Liver (tissue), 9 donors: ENCODE data around the gene TMEM163. TPM values are rescaled to one million over a fixed set of nuclear protein-coding genes. Genes with fewer than 3 reads are reported as not detected.

Source experiments
- DNase-seq: peaks from one replicate; pipeline ENCODE4 v3.0.0-alpha.2; 2017; ENCODE audit warnings: low spot score
- H3K27ac ChIP-seq, 2 donors: one replicate each; pipeline ENCODE4 v1.7.0; 2013; ENCODE audit warnings: inconsistent platforms in 2 of 2, low read length in 2 of 2, control low read depth in 1 of 2, low read depth in 1 of 2, mild to moderate bottlenecking in 1 of 2
- H3K27me3 ChIP-seq, 4 donors: one replicate each; pipeline versions ENCODE4 v1.6.1 to v1.7.0; 2013; ENCODE audit warnings: low read length in 3 of 4, inconsistent platforms in 1 of 4, mild to moderate bottlenecking in 1 of 4, moderate library complexity in 1 of 4; ENCODE audit not compliant: control insufficient read depth in 4 of 4, insufficient read depth in 4 of 4
- H3K36me3 ChIP-seq, 4 donors: one replicate each; pipeline versions ENCODE4 v1.6.1 to v1.7.0; 2013; ENCODE audit warnings: low read length in 3 of 4, mild to moderate bottlenecking in 3 of 4, low read depth in 1 of 4, moderate library complexity in 1 of 4; ENCODE audit not compliant: control insufficient read depth in 4 of 4, insufficient read depth in 3 of 4
- H3K4me1 ChIP-seq, 4 donors: one replicate each; pipeline versions ENCODE4 v1.6.1 to v1.7.0; 2013; ENCODE audit warnings: low read length in 3 of 4, mild to moderate bottlenecking in 3 of 4, moderate library complexity in 1 of 4; ENCODE audit not compliant: control insufficient read depth in 4 of 4, insufficient read depth in 4 of 4
- H3K4me3 ChIP-seq, 3 donors: one replicate each; pipeline versions ENCODE4 v1.6.1 to v1.7.0; 2013; ENCODE audit warnings: low read length in 3 of 3, control low read depth in 1 of 3, low read depth in 1 of 3, mild to moderate bottlenecking in 1 of 3
- H3K9ac ChIP-seq, 2 donors: one replicate each; pipeline ENCODE4 v1.7.0; 2013; ENCODE audit warnings: low read length in 2 of 2, mild to moderate bottlenecking in 2 of 2, moderate library complexity in 2 of 2, control low read depth in 1 of 2, low read depth in 1 of 2
- H3K9me3 ChIP-seq, 4 donors: one replicate each; pipeline versions ENCODE4 v1.6.1 to v1.7.0; 2013; ENCODE audit warnings: low read length in 3 of 4; ENCODE audit not compliant: control insufficient read depth in 4 of 4
- ATF3 ChIP-seq: IDR thresholded peaks from 2 replicates; pipeline ENCODE4 v1.6.1; 2016; ENCODE audit warnings: antibody characterized with exemption
- CTCF ChIP-seq: fragments of 150-350 bp; IDR thresholded peaks from 2 replicates; pipeline ENCODE4 v1.5.1; 2017; ENCODE audit warnings: improper control_type of control experiment, low read depth, low read length; ENCODE audit not compliant: missing input control
- EGR1 ChIP-seq, 2 donors: IDR thresholded peaks; 2 replicates each; pipeline ENCODE4 v1.6.1; 2016 to 2018; ENCODE audit warnings: antibody characterized with exemption in 2 of 2, low read depth in 2 of 2
- FOXA2 ChIP-seq: IDR thresholded peaks from 2 replicates; pipeline ENCODE4 v1.6.1; 2016; ENCODE audit warnings: antibody characterized with exemption
- GABPA ChIP-seq, 2 donors: IDR thresholded peaks in 1 of 2; conservative IDR thresholded peaks in 1 of 2; 2 replicates each; pipeline ENCODE4 v1.6.1; 2016; ENCODE audit warnings: antibody characterized with exemption in 2 of 2, mild to moderate bottlenecking in 1 of 2, moderate library complexity in 1 of 2
- HNF4A ChIP-seq, 2 donors: conservative IDR thresholded peaks; 2 replicates each; pipeline ENCODE4 v1.6.1; 2016; ENCODE audit warnings: antibody characterized with exemption in 2 of 2, mild to moderate bottlenecking in 2 of 2
- HNF4G ChIP-seq: IDR thresholded peaks from 2 replicates; pipeline ENCODE4 v1.6.1; 2016; ENCODE audit warnings: antibody characterized with exemption
- JUND ChIP-seq, 2 donors: IDR thresholded peaks; 2 replicates each; pipeline ENCODE4 v1.6.1; 2016; ENCODE audit warnings: antibody characterized with exemption in 2 of 2
- MAX ChIP-seq: IDR thresholded peaks from 2 replicates; pipeline ENCODE4 v1.6.1; 2016; ENCODE audit warnings: antibody characterized with exemption
- NR2F2 ChIP-seq: IDR thresholded peaks from 2 replicates; pipeline ENCODE4 v1.6.1; 2016; ENCODE audit warnings: antibody characterized with exemption
- RAD21 ChIP-seq, 2 donors: IDR thresholded peaks; 2 replicates each; pipeline ENCODE4 v1.6.1; 2016; ENCODE audit warnings: antibody characterized with exemption in 2 of 2, mild to moderate bottlenecking in 2 of 2
- REST ChIP-seq: IDR thresholded peaks from 2 replicates; pipeline ENCODE4 v1.6.1; 2016; ENCODE audit warnings: antibody characterized with exemption, mild to moderate bottlenecking
- SP1 ChIP-seq: IDR thresholded peaks from 2 replicates; pipeline ENCODE4 v1.6.1; 2018; ENCODE audit warnings: antibody characterized with exemption, mild to moderate bottlenecking
- TAF1 ChIP-seq: conservative IDR thresholded peaks from 2 replicates; pipeline ENCODE4 v1.6.1; 2016; ENCODE audit warnings: antibody characterized with exemption, mild to moderate bottlenecking
- YY1 ChIP-seq: IDR thresholded peaks from 2 replicates; pipeline ENCODE4 v1.6.1; 2016; ENCODE audit warnings: antibody characterized with exemption, mild to moderate bottlenecking
- ZBTB33 ChIP-seq: IDR thresholded peaks from 2 replicates; pipeline ENCODE4 v1.6.1; 2016; ENCODE audit warnings: antibody characterized with exemption
- WGBS: extraction: QIAGEN DNeasy Blood & Tissue Kit; methylation state at CpG from one replicate; pipeline ENCODE4 v1.1.7; 2013; 5-methylcytosine and 5-hydroxymethylcytosine counted together
- polyA plus RNA-seq, 2 donors: library from polyadenylated mRNA; stranded (reverse) in 1 of 2; unstranded in 1 of 2; fragments of 200-250 nt in 1 of 2; fragments of >200 nt in 1 of 2; fragmentation: Nextera tagmentation in 1 of 2; extraction: Ambion mirVana in 1 of 2; gene quantifications; one replicate each; pipeline versions ENCODE4 v1.2.1 to v1.2.3, GENCODE V29; 2013 to 2015
- total RNA-seq, 2 donors: library from RNA; depleted of rRNA; stranded (reverse); fragments of >200 nt; gene quantifications; one replicate each; pipeline ENCODE4 v1.2.3, GENCODE V29; 2014
- donor health status: healthy.
- donor health status: healthy.
- donor health status: healthy.
- donor health status: healthy.
- donor health status: healthy.

TMEM163 gene
- total and polyA plus RNA-seq, 4 donors = 0.08 to 0.48 (median 0.25) TPM

- peaks cover 0 to 2% (median 0%) of the 10 kb centered on the region in 4 donors for H3K27me3 ChIP-seq
- no peak for TF ChIP-seq FOXA2
- TF ChIP-seq TAF1 = no peak
- TF ChIP-seq CTCF = no peak
- no peak for TF ChIP-seq ZBTB33
- no peak for TF ChIP-seq ATF3
- no peak for TF ChIP-seq SP1
- TF ChIP-seq HNF4A (conservative IDR thresholded peaks at IDR 0.05) = no peak
- TF ChIP-seq NR2F2 = no peak
- no peak for TF ChIP-seq GABPA (IDR thresholded peaks at IDR 0.05 in 1 of 2, conservative IDR thresholded peaks at IDR 0.05 in 1 of 2)
- no peak for TF ChIP-seq REST
- H3K36me3 ChIP-seq = no peaks in the 10 kb centered on the region
- H3K4me3 ChIP-seq = no peak overlapping the region
- no peak for DNase-seq
- H3K4me1 ChIP-seq = no peaks in the 10 kb centered on the region
- H3K9me3 ChIP-seq = no peaks in the 10 kb centered on the region
- H3K27ac ChIP-seq = no peak overlapping the region
- 90% methylated on average over 6 of the region's 6 CpGs for WGBS
- H3K9ac ChIP-seq = no peak overlapping the region
Observed at GRCh38 chr2:134690629-134691215, 28.1 kb downstream of the TMEM163 start.

- no peaks in the 10 kb centered on the region for H3K4me1 ChIP-seq
- peaks cover 0 to 2% (median 0%) of the 10 kb centered on the region in 4 donors for H3K27me3 ChIP-seq
- no peaks in the 10 kb centered on the region for H3K9me3 ChIP-seq
- H3K9ac ChIP-seq = no peak overlapping the region
- no peaks in the 10 kb centered on the region for H3K36me3 ChIP-seq
- WGBS = 90% methylated on average over 3 of the region's 3 CpGs
- H3K4me3 ChIP-seq = no peak overlapping the region
- DNase-seq = no peak
- no peak overlapping the region for H3K27ac ChIP-seq
- no peak for TF ChIP-seq HNF4A (conservative IDR thresholded peaks at IDR 0.05)
- TF ChIP-seq ZBTB33 = no peak
- no peak for TF ChIP-seq HNF4G
- no peak for TF ChIP-seq GABPA (IDR thresholded peaks at IDR 0.05 in 1 of 2, conservative IDR thresholded peaks at IDR 0.05 in 1 of 2)
- no peak for TF ChIP-seq MAX
- no peak for TF ChIP-seq FOXA2
- no peak for TF ChIP-seq RAD21 (IDR thresholded peaks at IDR 0.05)
- no peak for TF ChIP-seq SP1
- TF ChIP-seq JUND (IDR thresholded peaks at IDR 0.05) = no peak
- TF ChIP-seq YY1 = no peak
- TF ChIP-seq REST = no peak
- TF ChIP-seq EGR1 (IDR thresholded peaks at IDR 0.05; ENCODE audit: low read depth in 2 of 2) = no peak
Observed at GRCh38 chr2:134689315-134689714, 29.5 kb downstream of the TMEM163 start.
